IMR-90 (cell line): ENCODE results near the gene TGFA. TPM values are rescaled to one million over a fixed set of nuclear protein-coding genes. Genes with fewer than 3 reads are reported as not detected.

Source experiments
- ATAC-seq: fragments of 200-7000 bp; cut with Tn5 transposase; 2 replicates; pipeline ENCODE4 v1.9.1; 2020; ENCODE audit warnings: low read depth, mild to moderate bottlenecking, moderate library complexity
- BruUV-seq: library from RNA; stranded (reverse); fragments of 400-500 nt; replicated peaks from 2 replicates; lab custom pipeline; 2021; lab: Mats Ljungman, UMichigan
- CTCF ChIA-PET: fragments of 300-600 bp; formaldehyde crosslinking; extraction: SDS; loops from one replicate; lab custom pipeline; 2021; ENCODE audit warnings: antibody characterized with exemption; lab: Yijun Ruan, JAX
- POLR2A ChIA-PET: fragments of 300-600 bp; sonication (Branson Sonifier 250); formaldehyde crosslinking; loops from one replicate; lab custom pipeline; 2022; ENCODE audit warnings: antibody characterized with exemption; ENCODE audit not compliant: unreplicated experiment; lab: Charles Lee
- DNase-seq: peaks from one replicate; pipeline ENCODE4 v3.0.0; 2013
- H2AFZ ChIP-seq: replicated peaks from 2 replicates; pipeline ENCODE3; 2013; ENCODE audit warnings: low read length, mild to moderate bottlenecking; ENCODE audit not compliant: poor library complexity
- H2AK5ac ChIP-seq: 2 replicates; pipeline ENCODE4 v1.6.1; 2013; ENCODE audit warnings: low read depth, low read length, inconsistent platforms
- H2AK9ac ChIP-seq: replicated peaks from 2 replicates; pipeline ENCODE3; 2013; ENCODE audit warnings: mild to moderate bottlenecking, low read depth, low read length, moderate library complexity; ENCODE audit not compliant: poor library complexity
- H2BK120ac ChIP-seq: 2 replicates; pipeline ENCODE4 v1.6.1; 2013; ENCODE audit warnings: low read depth, low read length, inconsistent platforms
- H2BK15ac ChIP-seq: 3 replicates; pipeline ENCODE4 v1.6.1; 2013; ENCODE audit warnings: low read depth, low read length, inconsistent platforms
- H2BK20ac ChIP-seq: 2 replicates; pipeline ENCODE4 v1.6.1; 2013; ENCODE audit warnings: low read depth, mild to moderate bottlenecking, inconsistent platforms, low read length, moderate library complexity
- H2BK5ac ChIP-seq: 2 replicates; pipeline ENCODE4 v1.6.1; 2013; ENCODE audit warnings: mild to moderate bottlenecking, low read depth, low read length, inconsistent platforms; ENCODE audit not compliant: poor library complexity, severe bottlenecking
- H3K14ac ChIP-seq: replicated peaks from 2 replicates; pipeline ENCODE4 v1.6.1; 2013; ENCODE audit warnings: low read depth, low read length, inconsistent platforms
- H3K18ac ChIP-seq: 2 replicates; pipeline ENCODE4 v1.6.1; 2013; ENCODE audit warnings: low read depth, low read length, control low read depth
- H3K23ac ChIP-seq: 2 replicates; pipeline ENCODE4 v1.6.1; 2013; ENCODE audit warnings: low read depth, low read length, inconsistent platforms
- H3K27ac ChIP-seq: 2 replicates; pipeline ENCODE4 v1.5.1; 2013; ENCODE audit warnings: mild to moderate bottlenecking, control low read depth, low read length; ENCODE audit not compliant: insufficient read depth
- H3K27me3 ChIP-seq: 2 replicates; pipeline ENCODE4 v1.6.1; 2013; ENCODE audit warnings: low read length; ENCODE audit not compliant: control insufficient read depth, insufficient read depth
- H3K36me3 ChIP-seq: 2 replicates; pipeline ENCODE4 v1.6.1; 2013; ENCODE audit warnings: low read length, mixed read lengths; ENCODE audit not compliant: control insufficient read depth, insufficient read depth
- H3K4ac ChIP-seq: 2 replicates; pipeline ENCODE4 v1.6.1; 2013; ENCODE audit warnings: low read depth, low read length, inconsistent platforms
- H3K4me1 ChIP-seq: 2 replicates; pipeline ENCODE4 v1.6.1; 2013; ENCODE audit warnings: low read length, mixed read lengths; ENCODE audit not compliant: control insufficient read depth, insufficient read depth
- H3K4me2 ChIP-seq: 2 replicates; pipeline ENCODE4 v1.6.1; 2013; ENCODE audit warnings: low read depth, mild to moderate bottlenecking, control low read depth, low read length, moderate library complexity
- H3K4me3 ChIP-seq: 2 replicates; pipeline ENCODE4 v1.5.1; 2013; ENCODE audit warnings: low read depth, mild to moderate bottlenecking, control low read depth, low read length, moderate library complexity; ENCODE audit not compliant: insufficient read depth
- H3K56ac ChIP-seq: 2 replicates; pipeline ENCODE4 v1.6.1; 2013; ENCODE audit warnings: low read length, inconsistent platforms; ENCODE audit not compliant: insufficient read depth; ENCODE audit errors: extremely low read depth
- H3K79me1 ChIP-seq, 2 experiments: 2 replicates each; pipeline ENCODE4 v1.6.1; 2013; ENCODE audit warnings: low read length in 2 of 2, inconsistent platforms in 1 of 2, low read depth in 1 of 2
- H3K9ac ChIP-seq: 2 replicates; pipeline ENCODE4 v1.6.1; 2013; ENCODE audit warnings: low read depth, low read length, control low read depth
- H3K9me1 ChIP-seq: 2 replicates; pipeline ENCODE4 v1.6.1; 2013; ENCODE audit warnings: low read length, inconsistent platforms; ENCODE audit not compliant: insufficient read depth
- H3K9me3 ChIP-seq: 2 replicates; pipeline ENCODE4 v1.6.1; 2013; ENCODE audit warnings: low read length; ENCODE audit not compliant: control insufficient read depth, insufficient read depth
- H4K20me1 ChIP-seq: 2 replicates; pipeline ENCODE4 v1.6.1; 2013; ENCODE audit warnings: low read length, inconsistent platforms; ENCODE audit not compliant: insufficient read depth
- H4K5ac ChIP-seq: 2 replicates; pipeline ENCODE4 v1.6.1; 2013; ENCODE audit warnings: mild to moderate bottlenecking, low read depth, low read length, control low read depth
- H4K8ac ChIP-seq, 2 experiments: 2 replicates each; pipeline ENCODE4 v1.6.1; 2013; ENCODE audit warnings: low read depth in 2 of 2, low read length in 2 of 2, control low read depth in 1 of 2, inconsistent platforms in 1 of 2
- H4K91ac ChIP-seq: 2 replicates; pipeline ENCODE4 v1.6.1; 2013; ENCODE audit warnings: low read depth, low read length, inconsistent platforms; ENCODE audit not compliant: insufficient read depth
- CEBPB ChIP-seq: IDR thresholded peaks from 2 replicates; pipeline ENCODE4 v1.6.1; 2012; ENCODE audit warnings: low read depth, low read length, improper control_type of control experiment
- ELK1 ChIP-seq: fragments of 150-350 bp; IDR thresholded peaks from 2 replicates; pipeline ENCODE4 v1.6.1; 2016; ENCODE audit warnings: low read depth, mild to moderate bottlenecking, low read length, moderate library complexity, borderline replicate concordance
- FOS ChIP-seq: fragments of 150-350 bp; IDR thresholded peaks from 2 replicates; pipeline ENCODE4 v1.6.1; 2016; ENCODE audit warnings: low read depth, low read length
- MAZ ChIP-seq: IDR thresholded peaks from 2 replicates; pipeline ENCODE4 v1.6.1; 2012; ENCODE audit warnings: low read depth, mild to moderate bottlenecking, low read length, improper control_type of control experiment, moderate library complexity, borderline replicate concordance
- USF2 ChIP-seq: fragments of 150-350 bp; IDR thresholded peaks from 2 replicates; pipeline ENCODE4 v1.6.1; 2017; ENCODE audit warnings: mild to moderate bottlenecking, antibody characterized with exemption, low read length, low read depth
- WGBS, 2 experiments: methylation state at CpG; one replicate each; pipeline versions ENCODE4 v1.1.5 to v1.1.7; 2013; ENCODE audit warnings: missing lambda C conversion rate in 2 of 2; ENCODE audit not compliant: insufficient read length in 1 of 2; ENCODE audit errors: extremely low coverage in 2 of 2; 5-methylcytosine and 5-hydroxymethylcytosine counted together
- dilution Hi-C: fragments of 300-500 bp; cut with HindIII; formaldehyde crosslinking; loops from one replicate; pipeline ENCODE4 v1.14.3; 2018; ENCODE audit warnings: low sequenced_read_pairs; ENCODE audit not compliant: unreplicated experiment
- in situ Hi-C: fragments of 300-500 bp; cut with MboI; formaldehyde crosslinking; loops from 3 replicates; pipeline ENCODE4 v1.14.3; 2019; ENCODE audit warnings: low sequenced_read_pairs, inconsistent platforms, mixed read lengths
- intact Hi-C: fragments of 100-400 bp; cut with micrococcal nuclease; formaldehyde crosslinking; loops from 2 replicates; pipeline ENCODE4 v1.10.0; 2022
- polyA plus RNA-seq, 3 experiments: library from polyadenylated mRNA; depleted of rRNA; stranded (reverse); fragments of >200 nt; gene quantifications; 2 replicates each; pipeline ENCODE4 v1.2.3, GENCODE V29; 2012; ENCODE audit warnings: low replicate concordance in 1 of 3
- total RNA-seq: library from RNA; depleted of rRNA; stranded (reverse); fragments of >200 nt; gene quantifications from 2 replicates; pipeline ENCODE4 v1.2.3, GENCODE V29; 2012

TGFA gene
- total and polyA plus RNA-seq, 2 of the 4 experiments (the other 2 are of a cell fraction), result not detected

DNA sequence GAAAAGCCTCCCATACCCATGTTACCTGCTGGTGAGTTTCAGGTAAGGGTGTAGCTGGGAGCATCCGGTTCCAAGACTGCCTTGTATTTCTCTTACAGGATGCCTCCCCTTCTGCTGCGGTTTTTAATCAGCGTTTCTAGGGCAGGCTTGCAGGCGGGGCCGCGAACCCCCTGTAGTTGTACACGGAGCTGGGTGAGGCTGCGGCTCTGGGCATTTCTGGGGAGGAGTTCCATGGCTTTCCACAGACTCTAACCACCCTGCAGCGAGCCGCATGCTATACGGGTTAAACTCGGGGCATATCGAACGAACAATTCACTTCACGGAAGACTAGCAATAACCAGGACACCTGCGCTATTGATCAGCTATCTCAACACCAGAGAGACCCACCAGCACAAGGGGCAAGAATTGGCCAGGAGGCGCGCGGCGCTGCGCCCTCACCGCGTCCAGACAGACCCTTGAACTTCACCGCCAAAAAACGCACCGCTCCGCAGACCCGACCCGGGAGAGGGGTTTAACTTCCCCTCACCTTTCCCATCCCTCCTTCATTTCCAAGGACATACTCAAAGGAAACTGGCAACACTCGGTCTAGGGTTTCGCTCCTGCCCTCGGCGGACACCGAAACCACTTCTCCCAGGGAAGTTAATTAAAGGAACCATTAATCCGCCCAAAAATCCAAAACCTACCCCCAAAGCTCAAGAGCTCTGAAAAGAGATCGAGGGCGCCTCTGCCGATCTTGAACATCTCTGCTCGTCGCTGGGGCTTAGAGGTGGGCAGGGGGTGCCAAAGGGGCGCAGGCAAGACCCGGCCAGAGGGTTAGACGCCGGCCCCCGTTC is 909 bp downstream of the TGFA start:
- Histone ChIP-seq H2BK20ac (no peak overlapping the region), H4K5ac (no peak overlapping the region), H3K9me3 (no peaks in the 10 kb centered on the region), H3K23ac (no peak overlapping the region), H2BK120ac (no peak overlapping the region), H3K4me2 (no peak overlapping the region), H3K9ac (no peak overlapping the region), H2BK15ac (no peak overlapping the region), H2AK5ac (no peak overlapping the region), H4K8ac (no peak overlapping the region), H3K27ac (no peak overlapping the region), H4K20me1 (no peaks in the 10 kb centered on the region), H3K4me3 (no peak overlapping the region), H2BK5ac (no peak overlapping the region), H3K79me1 (no peaks in the 10 kb centered on the region), H4K91ac (no peak overlapping the region), H2AK9ac (no peak overlapping the region), H3K4ac (no peak overlapping the region), H3K14ac (no peak overlapping the region), H3K36me3 (no peaks in the 10 kb centered on the region), H3K4me1 (0 out of 2 replicates have a peak, but pooled peaks cover 3% of the 10 kb centered on the region), H3K9me1 (no peaks in the 10 kb centered on the region), H3K27me3 (peaks cover 48% of the 10 kb centered on the region), H2AFZ (peak overlapping the region; percentile 81), H3K56ac (no peak overlapping the region), H3K18ac (no peak overlapping the region)
- dilution Hi-C loops (no loop called here), intact Hi-C loops (no loop called here), in situ Hi-C loops (no loop called here)
- ChIA-PET CTCF (no interaction called here), POLR2A (no interaction called here)
- ATAC-seq (no peak), DNase-seq (no peak)
- no peak for TF ChIP-seq MAZ
- no peak for TF ChIP-seq ELK1
- no peak for TF ChIP-seq FOS
- no peak for TF ChIP-seq CEBPB
- no peak for TF ChIP-seq USF2
- WGBS, 2 experiments, result no CpG with 5 or more reads among the region's 45 CpGs
- BruUV-seq, result no TSS peak
